ENCODE measurements around the gene L3MBTL2. TPM values are rescaled to one million over a fixed set of nuclear protein-coding genes. Genes with fewer than 3 reads are reported as not detected.
A peak's percentile ranks its signal among the peaks of the same experiment; 100 is the strongest.

L3MBTL2 gene
- total RNA-seq, 1 experiment from 2014 or later: 43.8 TPM

GRCh38 chr22:41203118-41203517 is 2.0 kb upstream of the L3MBTL2 start:
- DNase-seq (ENCODE audit: low spot score): no peak
- in situ Hi-C loops (cut with HindIII; ENCODE audit: low sequenced_read_pairs): no loop called here

GRCh38 chr22:41204066-41204465 is 1.0 kb upstream of the L3MBTL2 start:
- in situ Hi-C loops (cut with HindIII; ENCODE audit: low sequenced_read_pairs): no loop called here
- no peak for DNase-seq (ENCODE audit: low spot score)

- no peak for DNase-seq (ENCODE audit: low spot score)
- in situ Hi-C loops (cut with HindIII; ENCODE audit: low sequenced_read_pairs): no loop called here
Measured at GRCh38 chr22:41206719-41207118, 1.6 kb downstream of the L3MBTL2 start.

- no peak for DNase-seq (ENCODE audit: low spot score)
- in situ Hi-C loops (cut with HindIII; ENCODE audit: low sequenced_read_pairs): no loop called here
Measured at GRCh38 chr22:41215409-41215808, 10.3 kb downstream of the L3MBTL2 start.

GRCh38 chr22:41215926-41216325 is 10.8 kb downstream of the L3MBTL2 start:
- in situ Hi-C loops (cut with HindIII; ENCODE audit: low sequenced_read_pairs): no loop called here
- no peak for DNase-seq (ENCODE audit: low spot score)

GRCh38 chr22:41216984-41217383 is 11.9 kb downstream of the L3MBTL2 start:
- in situ Hi-C loops (cut with HindIII; ENCODE audit: low sequenced_read_pairs): no loop called here
- no peak for DNase-seq (ENCODE audit: low spot score)

- DNase-seq (ENCODE audit: low spot score): no peak
- in situ Hi-C loops (cut with HindIII; ENCODE audit: low sequenced_read_pairs): no loop called here
Measured at GRCh38 chr22:41217553-41218157, 12.5 kb downstream of the L3MBTL2 start.

GRCh38 chr22:41222846-41223507 is 17.9 kb downstream of the L3MBTL2 start:
- in situ Hi-C loops (cut with HindIII; ENCODE audit: low sequenced_read_pairs): no loop called here

GRCh38 chr22:41223535-41223934 is 18.4 kb downstream of the L3MBTL2 start:
- no peak for DNase-seq (ENCODE audit: low spot score)
- in situ Hi-C loops (cut with HindIII; ENCODE audit: low sequenced_read_pairs): no loop called here

More at GRCh38 chr22:41222846-41223507, 17.9 kb downstream of the L3MBTL2 start:
- DNase-seq (ENCODE audit: low spot score): no peak

GRCh38 chr22:41226723-41227655 is 21.9 kb downstream of the L3MBTL2 start:
- in situ Hi-C loops (cut with HindIII; ENCODE audit: low sequenced_read_pairs): no loop called here
- DNase-seq (ENCODE audit: low spot score): no peak

GRCh38 chr22:41229215-41229614 is 24.1 kb downstream of the L3MBTL2 start:
- in situ Hi-C loops (cut with HindIII; ENCODE audit: low sequenced_read_pairs): no loop called here
- no peak for DNase-seq (ENCODE audit: low spot score)

- no peak for DNase-seq (ENCODE audit: low spot score)
- in situ Hi-C loops (cut with HindIII; ENCODE audit: low sequenced_read_pairs): no loop called here
Measured at GRCh38 chr22:41229730-41230400, 24.8 kb downstream of the L3MBTL2 start.

- no peak for DNase-seq (ENCODE audit: low spot score)
- in situ Hi-C loops (cut with HindIII; ENCODE audit: low sequenced_read_pairs): no loop called here
Measured at GRCh38 chr22:41230401-41230785, 25.3 kb downstream of the L3MBTL2 start.

- in situ Hi-C loops (cut with HindIII; ENCODE audit: low sequenced_read_pairs): no loop called here
- no peak for DNase-seq (ENCODE audit: low spot score)
Measured at GRCh38 chr22:41231369-41231768, 26.3 kb downstream of the L3MBTL2 start.

GRCh38 chr22:41234815-41235695 is 29.9 kb downstream of the L3MBTL2 start:
- DNase-seq (ENCODE audit: low spot score): peak; percentile 56
- in situ Hi-C loops (cut with HindIII; ENCODE audit: low sequenced_read_pairs): no loop called here

- in situ Hi-C loops (cut with HindIII; ENCODE audit: low sequenced_read_pairs): no loop called here
Measured at GRCh38 chr22:41237036-41237706, 32.1 kb downstream of the L3MBTL2 start.

GRCh38 chr22:41237707-41238569 is 32.8 kb downstream of the L3MBTL2 start:
- in situ Hi-C loops (cut with HindIII; ENCODE audit: low sequenced_read_pairs): no loop called here
- peak; percentile 63 for DNase-seq (ENCODE audit: low spot score)

More at GRCh38 chr22:41237036-41237706, 32.1 kb downstream of the L3MBTL2 start:
- DNase-seq (ENCODE audit: low spot score): no peak
